ENCODE data around the gene CROCC2. TPM values are rescaled to one million over a fixed set of nuclear protein-coding genes. Genes with fewer than 3 reads are reported as not detected.

Gene CROCC2
- total and polyA plus RNA-seq, 2 of the 13 experiments (the other 11 are each of a cell fraction or from before 2014, with no cell fraction given), result not detected

DNA sequence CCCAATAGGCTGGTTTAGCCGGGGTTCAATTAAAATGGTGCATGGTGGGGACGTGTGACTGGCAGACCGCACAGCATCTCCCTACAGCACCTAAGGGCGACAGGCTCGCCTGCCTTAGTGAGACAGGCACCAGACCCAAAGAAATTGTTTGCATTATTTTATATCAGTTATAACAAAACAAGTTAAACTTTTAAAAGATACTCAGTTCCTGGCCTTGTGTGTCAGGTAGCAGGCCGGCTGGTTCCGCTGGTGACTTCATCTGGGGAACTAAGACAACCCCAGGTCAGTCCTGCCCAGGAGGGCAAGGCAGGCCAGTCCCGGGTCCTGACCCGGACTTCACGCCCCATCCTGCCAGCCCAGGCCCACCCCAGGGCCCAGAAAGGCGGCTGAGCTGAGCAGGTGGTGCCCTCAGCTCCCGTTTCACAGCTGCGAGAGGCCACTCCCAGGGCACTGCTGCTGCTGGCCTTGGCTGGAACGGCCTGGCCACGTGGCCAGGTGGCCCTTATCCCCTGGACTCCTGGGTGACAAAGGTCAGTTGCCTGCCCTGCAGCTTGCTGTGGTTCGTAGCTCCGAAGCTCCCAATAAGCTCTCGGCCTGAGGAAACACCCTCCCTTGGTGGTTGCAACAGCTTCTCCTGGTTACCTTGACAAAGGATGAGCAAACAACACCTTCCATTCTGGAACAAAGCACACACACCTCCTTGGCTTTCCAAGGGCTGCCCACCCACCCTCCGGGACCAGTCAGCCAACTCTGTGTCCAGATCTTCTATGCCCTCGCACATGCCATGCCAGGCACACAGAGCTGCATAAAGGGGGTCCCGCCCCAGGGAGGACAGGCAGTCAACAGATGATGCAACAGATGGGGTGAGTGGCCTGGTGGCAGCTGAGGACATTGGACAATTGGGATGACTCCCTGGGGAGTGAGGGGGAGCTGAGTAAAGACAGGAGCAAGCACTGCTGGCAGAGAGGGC is 48.8 kb upstream of the CROCC2 start (continued):
- TF ChIP-seq, protein P1, sequence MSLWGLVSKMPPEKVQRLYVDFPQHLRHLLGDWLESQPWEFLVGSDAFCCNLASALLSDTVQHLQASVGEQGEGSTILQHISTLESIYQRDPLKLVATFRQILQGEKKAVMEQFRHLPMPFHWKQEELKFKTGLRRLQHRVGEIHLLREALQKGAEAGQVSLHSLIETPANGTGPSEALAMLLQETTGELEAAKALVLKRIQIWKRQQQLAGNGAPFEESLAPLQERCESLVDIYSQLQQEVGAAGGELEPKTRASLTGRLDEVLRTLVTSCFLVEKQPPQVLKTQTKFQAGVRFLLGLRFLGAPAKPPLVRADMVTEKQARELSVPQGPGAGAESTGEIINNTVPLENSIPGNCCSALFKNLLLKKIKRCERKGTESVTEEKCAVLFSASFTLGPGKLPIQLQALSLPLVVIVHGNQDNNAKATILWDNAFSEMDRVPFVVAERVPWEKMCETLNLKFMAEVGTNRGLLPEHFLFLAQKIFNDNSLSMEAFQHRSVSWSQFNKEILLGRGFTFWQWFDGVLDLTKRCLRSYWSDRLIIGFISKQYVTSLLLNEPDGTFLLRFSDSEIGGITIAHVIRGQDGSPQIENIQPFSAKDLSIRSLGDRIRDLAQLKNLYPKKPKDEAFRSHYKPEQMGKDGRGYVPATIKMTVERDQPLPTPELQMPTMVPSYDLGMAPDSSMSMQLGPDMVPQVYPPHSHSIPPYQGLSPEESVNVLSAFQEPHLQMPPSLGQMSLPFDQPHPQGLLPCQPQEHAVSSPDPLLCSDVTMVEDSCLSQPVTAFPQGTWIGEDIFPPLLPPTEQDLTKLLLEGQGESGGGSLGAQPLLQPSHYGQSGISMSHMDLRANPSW (CRISPR knock-in tag; IDR thresholded peaks at IDR 0.05; ENCODE audit: borderline replicate concordance), result peak; percentile 94; the same call in 1 of the 2 replicates
- peak; percentile 39; the same call in 1 of the 2 replicates for TF ChIP-seq FOXP1 (IDR thresholded peaks at IDR 0.05)
- TF ChIP-seq FOXP1 (CRISPR knock-in tag; IDR thresholded peaks at IDR 0.05), result peak; percentile 83
- TF ChIP-seq ZNF878 (CRISPR knock-in tag; IDR thresholded peaks at IDR 0.05), result peak; percentile 99
- TF ChIP-seq NFIC (IDR thresholded peaks at IDR 0.05; ENCODE audit: low read length), result no peak
- TF ChIP-seq TBX3 (IDR thresholded peaks at IDR 0.05; ENCODE audit: borderline replicate concordance), result peak; percentile 89; the same call in 1 of the 2 replicates
- TF ChIP-seq SAP130 (CRISPR knock-in tag; IDR thresholded peaks at IDR 0.05; ENCODE audit: low read depth), result peak; percentile 96
- peak; percentile 100 for TF ChIP-seq ZNF607 (CRISPR knock-in tag; IDR thresholded peaks at IDR 0.05; ENCODE audit: borderline replicate concordance)
- peak; percentile 96 for TF ChIP-seq ZNF543 (CRISPR knock-in tag; IDR thresholded peaks at IDR 0.05)
- TF ChIP-seq ZNF737 (CRISPR knock-in tag; IDR thresholded peaks at IDR 0.05; ENCODE audit: borderline replicate concordance), result peak; percentile 55; the same call in 1 of the 2 replicates
- peak; percentile 96 for TF ChIP-seq ZNF350 (CRISPR knock-in tag; IDR thresholded peaks at IDR 0.05; ENCODE audit: borderline replicate concordance, low read depth)
- peak; percentile 92; the same call in 1 of the 2 replicates for TF ChIP-seq ARHGAP35 (CRISPR knock-in tag; IDR thresholded peaks at IDR 0.05; ENCODE audit: borderline replicate concordance)
- no peak for TF ChIP-seq ZNF326 (CRISPR knock-in tag; IDR thresholded peaks at IDR 0.05; ENCODE audit: borderline replicate concordance)
- TF ChIP-seq, protein P2, sequence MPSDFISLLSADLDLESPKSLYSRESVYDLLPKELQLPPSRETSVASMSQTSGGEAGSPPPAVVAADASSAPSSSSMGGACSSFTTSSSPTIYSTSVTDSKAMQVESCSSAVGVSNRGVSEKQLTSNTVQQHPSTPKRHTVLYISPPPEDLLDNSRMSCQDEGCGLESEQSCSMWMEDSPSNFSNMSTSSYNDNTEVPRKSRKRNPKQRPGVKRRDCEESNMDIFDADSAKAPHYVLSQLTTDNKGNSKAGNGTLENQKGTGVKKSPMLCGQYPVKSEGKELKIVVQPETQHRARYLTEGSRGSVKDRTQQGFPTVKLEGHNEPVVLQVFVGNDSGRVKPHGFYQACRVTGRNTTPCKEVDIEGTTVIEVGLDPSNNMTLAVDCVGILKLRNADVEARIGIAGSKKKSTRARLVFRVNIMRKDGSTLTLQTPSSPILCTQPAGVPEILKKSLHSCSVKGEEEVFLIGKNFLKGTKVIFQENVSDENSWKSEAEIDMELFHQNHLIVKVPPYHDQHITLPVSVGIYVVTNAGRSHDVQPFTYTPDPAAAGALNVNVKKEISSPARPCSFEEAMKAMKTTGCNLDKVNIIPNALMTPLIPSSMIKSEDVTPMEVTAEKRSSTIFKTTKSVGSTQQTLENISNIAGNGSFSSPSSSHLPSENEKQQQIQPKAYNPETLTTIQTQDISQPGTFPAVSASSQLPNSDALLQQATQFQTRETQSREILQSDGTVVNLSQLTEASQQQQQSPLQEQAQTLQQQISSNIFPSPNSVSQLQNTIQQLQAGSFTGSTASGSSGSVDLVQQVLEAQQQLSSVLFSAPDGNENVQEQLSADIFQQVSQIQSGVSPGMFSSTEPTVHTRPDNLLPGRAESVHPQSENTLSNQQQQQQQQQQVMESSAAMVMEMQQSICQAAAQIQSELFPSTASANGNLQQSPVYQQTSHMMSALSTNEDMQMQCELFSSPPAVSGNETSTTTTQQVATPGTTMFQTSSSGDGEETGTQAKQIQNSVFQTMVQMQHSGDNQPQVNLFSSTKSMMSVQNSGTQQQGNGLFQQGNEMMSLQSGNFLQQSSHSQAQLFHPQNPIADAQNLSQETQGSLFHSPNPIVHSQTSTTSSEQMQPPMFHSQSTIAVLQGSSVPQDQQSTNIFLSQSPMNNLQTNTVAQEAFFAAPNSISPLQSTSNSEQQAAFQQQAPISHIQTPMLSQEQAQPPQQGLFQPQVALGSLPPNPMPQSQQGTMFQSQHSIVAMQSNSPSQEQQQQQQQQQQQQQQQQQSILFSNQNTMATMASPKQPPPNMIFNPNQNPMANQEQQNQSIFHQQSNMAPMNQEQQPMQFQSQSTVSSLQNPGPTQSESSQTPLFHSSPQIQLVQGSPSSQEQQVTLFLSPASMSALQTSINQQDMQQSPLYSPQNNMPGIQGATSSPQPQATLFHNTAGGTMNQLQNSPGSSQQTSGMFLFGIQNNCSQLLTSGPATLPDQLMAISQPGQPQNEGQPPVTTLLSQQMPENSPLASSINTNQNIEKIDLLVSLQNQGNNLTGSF (CRISPR knock-in tag; IDR thresholded peaks at IDR 0.05), result no peak; the same call in none of the 2 replicates
- TF ChIP-seq RFXANK (CRISPR knock-in tag; IDR thresholded peaks at IDR 0.05), result peak; percentile 68; the same call in 1 of the 2 replicates
- TF ChIP-seq ZNF10 (CRISPR knock-in tag; IDR thresholded peaks at IDR 0.05; ENCODE audit: borderline replicate concordance, low read depth), result no peak
- peak; percentile 33; the same call in 1 of the 2 replicates for TF ChIP-seq ELF1 (CRISPR knock-in tag; IDR thresholded peaks at IDR 0.05)
- TF ChIP-seq, protein P3, sequence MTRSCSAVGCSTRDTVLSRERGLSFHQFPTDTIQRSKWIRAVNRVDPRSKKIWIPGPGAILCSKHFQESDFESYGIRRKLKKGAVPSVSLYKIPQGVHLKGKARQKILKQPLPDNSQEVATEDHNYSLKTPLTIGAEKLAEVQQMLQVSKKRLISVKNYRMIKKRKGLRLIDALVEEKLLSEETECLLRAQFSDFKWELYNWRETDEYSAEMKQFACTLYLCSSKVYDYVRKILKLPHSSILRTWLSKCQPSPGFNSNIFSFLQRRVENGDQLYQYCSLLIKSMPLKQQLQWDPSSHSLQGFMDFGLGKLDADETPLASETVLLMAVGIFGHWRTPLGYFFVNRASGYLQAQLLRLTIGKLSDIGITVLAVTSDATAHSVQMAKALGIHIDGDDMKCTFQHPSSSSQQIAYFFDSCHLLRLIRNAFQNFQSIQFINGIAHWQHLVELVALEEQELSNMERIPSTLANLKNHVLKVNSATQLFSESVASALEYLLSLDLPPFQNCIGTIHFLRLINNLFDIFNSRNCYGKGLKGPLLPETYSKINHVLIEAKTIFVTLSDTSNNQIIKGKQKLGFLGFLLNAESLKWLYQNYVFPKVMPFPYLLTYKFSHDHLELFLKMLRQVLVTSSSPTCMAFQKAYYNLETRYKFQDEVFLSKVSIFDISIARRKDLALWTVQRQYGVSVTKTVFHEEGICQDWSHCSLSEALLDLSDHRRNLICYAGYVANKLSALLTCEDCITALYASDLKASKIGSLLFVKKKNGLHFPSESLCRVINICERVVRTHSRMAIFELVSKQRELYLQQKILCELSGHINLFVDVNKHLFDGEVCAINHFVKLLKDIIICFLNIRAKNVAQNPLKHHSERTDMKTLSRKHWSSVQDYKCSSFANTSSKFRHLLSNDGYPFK (CRISPR knock-in tag; IDR thresholded peaks at IDR 0.05; ENCODE audit: borderline replicate concordance), result peak; percentile 85

Measured in HepG2 (cell line).